SH-SY5Y (cell line): ENCODE results near the gene CGB5.

Source experiments
- GATA2 ChIP-seq: IDR thresholded peaks from 2 replicates; pipeline ENCODE4 v1.6.1; 2011; ENCODE audit warnings: mild to moderate bottlenecking, low read depth, low read length
- GATA3 ChIP-seq: IDR thresholded peaks from 2 replicates; pipeline ENCODE4 v1.6.1; 2011; ENCODE audit warnings: low read depth, mild to moderate bottlenecking, low read length, moderate library complexity

DNA sequence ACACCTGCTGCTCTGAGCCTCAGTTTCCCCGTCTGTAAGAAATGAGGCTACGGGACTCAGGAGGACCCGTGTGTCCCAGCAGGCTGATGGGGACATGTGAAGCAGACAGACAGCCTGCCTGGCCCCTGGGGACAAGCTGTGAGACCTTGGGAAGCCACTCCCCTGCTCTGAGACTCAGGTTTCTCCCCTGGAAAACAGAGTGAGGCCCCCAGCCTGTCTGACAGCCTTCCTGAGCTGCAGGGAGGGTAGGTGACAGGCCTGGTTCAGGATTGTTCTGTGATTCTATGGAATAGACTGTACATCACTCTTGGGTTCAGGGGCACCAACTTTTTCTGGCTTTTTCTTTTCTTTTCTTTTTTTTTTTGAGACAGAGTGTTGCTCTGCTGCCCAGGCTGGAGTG lies 23.9 kb downstream of the CGB5 start:
- TF ChIP-seq GATA2 (no peak), GATA3 (no peak)
